Stimulated activated CD8-positive, alpha-beta memory T cell treated with anti-CD3 and anti-CD28 coated beads, Interleukin-4, amount 100 ng/mL, for 1 hour (primary cell): ENCODE results near the gene TENT4A.

Experiments
- DNase-seq, 2 donors: peaks; one replicate each; pipeline ENCODE4 v3.0.0-alpha.2; 2020; ENCODE audit warnings: low read depth in 2 of 2, low spot score in 1 of 2

The TENT4A gene

DNA sequence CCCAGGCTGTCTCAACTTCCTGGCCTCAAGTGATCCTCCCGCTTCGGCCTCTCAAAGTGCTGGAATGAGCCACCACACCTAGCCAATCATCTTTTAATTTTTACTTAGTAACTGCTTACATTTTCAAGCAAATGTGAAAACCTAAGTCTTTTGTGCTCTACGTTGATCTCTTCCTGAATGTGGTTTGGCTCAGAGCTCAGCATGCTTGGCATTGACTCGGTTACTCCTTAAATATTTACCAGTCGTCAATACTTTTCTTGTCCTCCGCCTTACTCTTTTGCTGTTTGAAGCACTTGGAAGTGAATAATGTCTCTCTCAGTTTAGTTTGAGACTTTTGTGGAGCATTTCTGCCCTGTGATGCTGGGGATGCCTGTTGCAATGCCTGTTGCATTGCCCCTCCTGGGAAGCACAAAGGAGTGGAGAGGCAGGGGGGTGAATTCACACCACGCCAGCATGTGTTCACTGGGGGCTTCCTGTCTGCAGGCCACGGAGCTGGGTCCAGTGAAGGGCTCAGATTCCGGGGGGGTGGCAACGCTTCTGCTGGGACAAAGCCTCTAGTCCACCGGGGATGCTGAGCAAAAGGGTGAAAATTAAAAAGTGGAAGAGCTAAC lies 13.1 kb upstream of the TENT4A start:
- DNase-seq, result no peak

DNA sequence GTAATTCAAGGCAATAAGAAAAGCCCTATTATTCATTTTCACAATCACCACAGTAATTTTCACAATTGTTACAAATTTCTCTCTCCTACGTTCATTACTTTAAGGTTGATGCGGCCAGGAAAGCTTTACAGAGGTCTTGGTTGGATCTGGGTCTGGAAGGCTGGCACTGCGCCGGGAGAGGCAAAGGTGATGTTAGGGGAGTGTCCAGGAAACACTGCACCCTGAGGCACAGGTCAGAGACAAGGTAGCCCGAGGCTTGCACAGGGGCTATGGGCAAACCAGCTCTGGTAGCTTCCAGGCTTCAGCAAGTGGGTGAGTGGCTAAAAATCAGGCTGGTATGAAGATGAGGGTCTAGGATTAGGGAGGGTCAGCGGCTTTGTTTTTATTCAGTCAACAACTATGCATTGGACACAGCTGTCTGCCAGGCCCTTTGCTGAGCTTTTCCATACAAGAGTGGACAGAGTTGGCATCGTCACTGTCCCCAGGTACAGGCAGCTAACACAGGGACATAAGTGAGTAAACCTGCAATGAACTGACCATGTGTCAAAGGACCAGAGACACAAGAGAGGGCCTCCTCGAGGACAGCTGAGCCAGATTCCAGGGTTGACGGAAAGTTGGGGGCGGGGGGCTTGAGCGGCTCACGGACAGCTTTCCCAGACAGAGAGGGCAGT lies 12.4 kb upstream of the TENT4A start:
- no peak for DNase-seq

DNA sequence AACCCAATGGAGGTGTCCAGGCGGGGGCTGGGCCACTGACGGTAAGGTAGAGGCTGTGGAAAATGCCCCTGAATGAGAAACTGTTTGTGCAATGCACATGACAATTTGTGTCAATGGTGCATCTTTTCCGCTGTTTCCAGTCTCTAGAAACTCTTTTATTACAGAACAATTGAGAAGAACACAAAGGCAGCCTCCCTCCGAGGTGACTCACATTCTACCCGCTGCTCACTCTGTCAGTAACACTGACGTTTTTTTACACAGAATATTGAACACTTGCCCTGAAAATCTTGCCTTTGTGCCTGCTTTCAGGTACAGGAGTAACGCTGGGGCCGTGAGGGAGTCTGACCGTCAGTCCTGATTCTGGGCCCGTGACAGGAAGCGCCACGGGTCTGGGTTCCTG lies 11.7 kb upstream of the TENT4A start:
- DNase-seq, result no peak

DNA sequence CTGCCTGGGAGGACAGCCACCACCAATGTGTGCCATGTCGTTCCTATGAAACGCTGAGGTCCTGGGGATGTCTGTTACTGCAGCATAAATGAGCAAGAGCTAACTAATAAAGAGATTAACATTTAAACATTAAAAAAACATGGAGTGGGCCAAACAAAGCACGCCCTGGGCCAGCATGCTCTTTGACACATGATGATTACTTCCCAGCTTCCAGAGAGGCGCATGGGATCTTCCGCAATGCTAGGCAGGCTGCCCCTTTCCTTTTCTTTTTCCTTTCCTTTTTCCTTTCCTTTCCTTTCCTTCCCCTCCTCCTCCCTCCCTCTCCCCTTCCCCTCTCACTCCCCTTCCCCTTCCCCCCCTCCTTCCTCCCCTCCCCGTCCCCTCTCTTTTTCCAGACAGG lies 10.6 kb upstream of the TENT4A start:
- no peak for DNase-seq

DNA sequence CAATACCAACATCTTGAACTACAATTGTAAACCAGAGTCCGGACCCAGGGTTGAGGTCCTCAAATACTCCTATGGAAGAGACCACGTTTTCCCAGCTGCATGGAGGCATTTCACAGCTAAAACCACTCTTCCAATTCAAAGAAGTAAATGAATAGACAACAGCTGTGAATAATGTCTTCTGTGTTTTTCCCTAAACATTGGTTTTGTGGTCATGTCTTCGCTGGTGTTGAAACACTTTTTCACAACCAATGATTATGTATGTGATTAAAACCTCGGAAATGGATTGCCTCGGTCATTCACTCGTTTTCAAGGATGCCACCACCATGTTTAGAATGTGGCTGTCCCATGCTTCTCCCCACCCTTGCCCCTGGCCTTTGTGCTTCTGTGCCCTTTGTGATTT lies 9.4 kb upstream of the TENT4A start:
- DNase-seq, result no peak

DNA sequence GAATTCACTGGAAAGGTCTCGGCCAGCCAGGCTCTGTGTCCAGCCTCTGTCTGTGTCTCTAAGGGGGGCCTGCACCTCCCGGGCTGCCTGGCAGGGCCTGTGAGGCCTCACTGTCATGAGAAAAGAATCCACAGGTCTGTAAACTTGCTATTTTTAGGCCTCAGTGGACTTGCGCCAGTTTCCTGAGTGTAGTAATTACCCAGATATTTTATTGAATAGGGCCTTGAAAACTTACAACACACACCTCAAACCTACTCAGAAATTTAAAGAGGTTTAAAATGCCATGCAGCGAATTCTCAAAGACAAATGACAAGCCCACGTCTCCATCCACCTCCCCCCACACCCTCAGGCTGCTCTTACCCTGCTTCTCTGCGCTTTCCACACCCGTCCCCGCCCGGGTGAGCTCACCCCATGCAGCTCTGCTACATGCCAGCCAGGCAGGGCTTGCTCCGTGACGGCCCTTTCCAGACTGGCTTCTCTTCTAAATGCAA lies 8.8 kb upstream of the TENT4A start:
- no peak for DNase-seq

DNA sequence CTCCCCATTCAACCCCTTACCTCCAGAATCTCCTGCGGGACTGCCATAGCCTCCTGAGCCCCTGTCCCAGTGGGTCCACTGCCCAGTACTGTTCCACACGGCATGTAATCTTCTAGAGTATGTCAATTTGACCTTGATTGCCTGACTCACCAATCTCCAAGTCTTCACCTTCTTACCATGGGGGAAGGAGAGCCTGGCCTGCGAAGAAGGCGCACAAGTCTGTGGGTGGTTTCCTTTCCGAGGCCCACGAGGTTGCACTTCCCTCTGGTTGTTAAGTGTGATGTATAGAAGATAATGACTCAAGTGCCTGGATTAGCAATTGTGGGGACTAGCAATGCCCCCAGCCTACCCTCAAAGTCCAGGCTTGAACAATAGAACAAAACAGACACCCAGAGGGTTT lies 8.1 kb upstream of the TENT4A start:
- DNase-seq, result no peak

DNA sequence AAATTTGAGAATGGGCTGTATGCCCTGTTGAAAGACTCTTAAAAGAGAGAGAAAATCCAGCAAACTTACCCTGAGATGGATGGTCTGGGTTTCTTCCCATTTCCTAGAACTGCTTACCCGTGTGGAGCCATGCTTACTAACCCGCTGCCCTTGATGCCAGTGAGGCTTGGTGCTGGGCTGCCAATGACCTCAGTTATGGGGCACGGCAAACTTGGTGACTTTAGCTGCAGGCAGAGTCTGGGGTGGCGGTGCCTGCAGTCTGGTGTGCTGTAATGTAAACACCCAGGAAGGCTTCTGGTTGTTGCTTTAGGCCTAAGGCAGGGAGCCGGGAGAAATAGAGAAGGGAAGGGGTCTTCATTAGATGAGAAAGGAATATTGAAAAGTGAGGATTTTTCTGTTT lies 7.3 kb upstream of the TENT4A start:
- no peak for DNase-seq

DNA sequence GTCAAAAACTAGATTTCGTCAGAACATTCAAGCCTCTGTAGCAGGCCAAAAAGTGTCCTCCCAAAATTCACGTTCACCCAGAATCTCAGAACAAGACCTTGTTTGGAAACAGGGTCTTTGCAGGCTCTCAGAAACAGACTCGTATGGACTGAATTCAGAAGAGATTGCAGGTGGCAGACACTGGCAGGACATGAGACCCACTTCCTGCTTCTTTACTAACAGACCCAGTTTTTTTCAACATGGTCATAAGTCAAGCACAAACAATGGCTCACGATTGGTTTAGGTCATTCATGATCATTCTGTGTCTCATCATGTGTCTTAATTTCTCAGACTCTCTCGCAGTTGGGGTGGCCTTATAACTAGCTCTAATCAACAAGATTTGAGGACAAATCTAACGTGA lies 5.4 kb upstream of the TENT4A start:
- DNase-seq, result no peak

DNA sequence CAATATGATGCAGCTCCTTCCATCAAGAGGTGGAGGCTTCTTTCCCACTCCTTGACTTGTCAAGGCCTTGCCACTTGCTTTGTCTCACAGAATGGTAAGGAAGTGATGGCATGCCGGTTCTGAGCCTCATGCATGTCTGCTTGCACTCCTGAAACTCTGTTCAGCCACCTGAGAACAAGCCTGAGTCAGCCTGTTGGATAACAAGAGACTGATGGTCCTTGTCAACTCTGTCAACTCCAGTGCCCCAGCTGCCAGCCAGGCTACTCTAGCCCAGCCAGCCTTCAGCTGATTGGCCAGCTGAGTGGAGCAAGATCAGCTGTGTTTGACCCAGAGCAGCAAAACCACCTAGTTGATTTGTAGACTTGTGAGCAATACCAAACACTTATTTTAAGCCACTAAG lies 4.4 kb upstream of the TENT4A start:
- DNase-seq, result no peak

DNA sequence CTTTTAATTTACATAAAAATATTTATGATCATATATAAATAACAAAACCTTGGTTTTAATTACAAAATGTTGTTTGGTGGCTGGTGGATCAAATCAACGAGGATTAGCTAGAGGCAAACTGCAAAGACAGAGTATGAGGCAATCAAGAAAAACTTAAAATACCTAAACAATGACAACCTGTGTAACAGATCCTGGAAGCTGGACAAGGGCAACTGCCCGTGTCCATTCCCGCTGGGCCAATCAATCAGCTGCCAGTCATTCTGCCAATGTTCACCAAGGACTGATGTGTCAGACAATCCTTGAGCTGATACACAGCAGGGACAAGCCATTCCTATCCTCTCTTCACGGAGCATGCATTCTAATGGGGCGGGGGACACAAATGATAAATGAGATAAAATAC lies 3.2 kb upstream of the TENT4A start:
- no peak for DNase-seq

DNA sequence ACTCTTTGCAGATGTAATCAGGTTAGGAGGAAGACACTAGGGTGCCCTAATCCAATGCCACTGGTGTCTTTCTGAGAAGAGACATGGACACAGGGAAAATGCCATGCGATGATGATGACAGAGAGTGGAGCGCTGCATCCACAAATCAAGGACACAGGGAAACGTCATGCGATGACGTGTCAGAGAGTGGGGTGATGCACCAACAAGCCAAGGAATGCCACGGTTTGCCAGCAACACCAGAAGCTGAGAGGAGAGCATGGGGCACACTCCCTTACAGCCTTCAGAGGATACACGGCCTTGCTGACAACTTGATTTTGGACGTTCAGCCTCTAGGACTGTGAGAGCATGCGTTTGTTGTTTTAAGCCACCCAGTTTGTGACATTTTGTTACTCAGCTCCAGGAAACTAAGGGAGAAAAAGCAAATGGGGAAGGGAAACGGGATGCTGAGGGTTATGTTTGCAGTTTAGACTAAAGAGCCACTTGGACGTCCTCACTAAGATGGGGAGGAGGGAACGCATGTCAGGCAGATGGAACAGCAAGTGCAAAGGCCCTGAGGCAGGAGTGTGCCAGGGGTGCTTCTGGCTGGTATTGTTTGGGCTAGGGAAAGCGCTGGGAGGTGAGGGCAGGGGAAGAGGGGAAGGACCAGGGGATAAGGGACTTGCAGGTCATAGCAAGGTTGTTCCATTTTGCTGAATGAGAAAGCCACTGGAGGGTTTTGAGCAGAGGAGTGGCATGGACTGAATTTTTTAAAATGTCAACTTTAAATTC lies 2.5 kb upstream of the TENT4A start:
- no peak for DNase-seq

DNA sequence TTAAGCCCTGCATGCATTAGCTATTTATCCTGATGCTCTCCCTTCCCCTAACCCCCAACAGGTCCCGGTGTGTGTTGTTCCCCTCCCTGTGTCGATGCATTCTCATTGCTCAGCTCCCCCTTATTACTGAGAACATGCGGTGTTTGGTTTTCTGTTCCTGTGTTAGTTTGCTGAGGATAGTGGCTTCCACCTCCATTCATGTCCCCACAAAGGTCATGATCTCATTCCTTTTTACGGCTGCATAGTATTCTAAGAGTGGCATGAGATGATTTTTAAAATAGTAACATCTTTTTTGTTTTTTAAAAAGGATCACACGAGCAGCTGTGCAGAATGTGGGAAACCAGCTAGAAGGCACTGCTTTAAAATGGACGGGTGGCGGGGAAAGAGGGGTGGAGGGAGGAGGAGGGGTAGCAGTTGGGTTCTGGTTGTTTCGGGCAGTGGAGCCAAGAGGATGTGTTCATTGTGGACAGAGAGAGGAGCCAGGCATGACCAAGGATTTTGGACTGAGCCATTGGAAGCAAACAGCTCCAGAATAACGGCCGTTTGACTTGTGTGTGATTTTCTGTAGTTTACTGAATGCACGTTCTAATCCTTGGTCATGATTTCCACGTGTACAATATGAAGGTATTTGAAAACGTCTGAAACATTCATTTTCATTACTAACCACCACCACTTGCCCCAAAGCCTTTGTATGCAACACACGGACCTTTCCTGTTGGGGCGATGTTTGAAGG lies 1.7 kb upstream of the TENT4A start:
- DNase-seq, result no peak

DNA sequence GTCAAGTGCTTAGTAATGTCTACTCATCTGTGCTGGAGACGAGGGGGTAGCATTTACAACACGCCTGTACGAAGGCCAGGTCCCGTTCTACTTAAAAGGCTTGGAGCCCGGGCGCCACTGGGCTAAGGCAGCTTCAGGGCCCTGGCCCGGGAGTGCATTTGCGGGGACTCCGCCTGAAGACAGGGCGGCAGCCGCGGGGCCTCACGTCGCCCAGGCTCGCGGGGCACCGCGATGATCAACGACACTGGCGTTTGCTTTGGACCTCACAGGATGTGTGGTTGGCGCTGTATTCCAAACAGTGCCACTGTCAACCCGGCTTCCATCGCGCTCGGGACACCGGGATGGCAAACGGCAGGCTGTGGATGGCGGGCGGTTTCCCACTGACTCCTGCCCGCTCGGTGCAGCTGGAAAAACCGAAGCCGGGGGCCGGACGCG lies 1.1 kb upstream of the TENT4A start:
- peak in 1 of 2 donors; percentile 23 for DNase-seq

DNA sequence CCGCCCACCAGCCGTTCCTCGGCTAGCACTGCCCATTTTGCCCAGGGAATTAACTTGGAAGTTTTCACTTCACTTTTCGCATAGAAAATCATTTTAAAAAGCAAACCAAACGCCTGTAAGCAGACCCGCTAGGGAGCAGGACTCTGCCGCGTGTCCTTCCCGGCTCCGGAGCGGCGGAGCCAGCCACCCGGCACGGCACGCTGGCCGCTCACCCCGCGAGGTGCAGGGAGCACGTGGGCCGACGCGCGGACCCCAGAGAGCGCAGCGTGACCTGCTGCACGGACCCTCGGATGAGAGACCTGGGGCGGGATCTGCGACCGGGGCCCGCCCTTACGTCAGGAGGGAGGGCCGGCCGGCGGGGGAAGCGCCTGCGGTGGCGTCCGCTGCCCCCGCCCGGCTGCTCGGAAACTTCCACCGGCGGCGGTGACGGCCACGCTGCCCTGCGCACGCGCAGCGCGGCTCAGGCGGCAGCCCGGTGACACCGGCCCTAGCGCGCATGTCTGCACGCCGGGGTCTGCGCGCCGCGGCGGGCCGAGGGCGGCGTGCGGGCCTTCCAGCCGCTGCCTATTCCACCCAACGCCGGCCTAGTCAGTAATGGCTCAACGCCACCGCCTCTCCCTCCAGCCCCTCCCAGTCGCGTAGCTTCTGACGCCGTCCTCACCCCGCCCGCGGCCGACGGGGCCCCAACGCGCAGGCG lies 507 bp upstream of the TENT4A start:
- peak; percentile 93 for DNase-seq

DNA sequence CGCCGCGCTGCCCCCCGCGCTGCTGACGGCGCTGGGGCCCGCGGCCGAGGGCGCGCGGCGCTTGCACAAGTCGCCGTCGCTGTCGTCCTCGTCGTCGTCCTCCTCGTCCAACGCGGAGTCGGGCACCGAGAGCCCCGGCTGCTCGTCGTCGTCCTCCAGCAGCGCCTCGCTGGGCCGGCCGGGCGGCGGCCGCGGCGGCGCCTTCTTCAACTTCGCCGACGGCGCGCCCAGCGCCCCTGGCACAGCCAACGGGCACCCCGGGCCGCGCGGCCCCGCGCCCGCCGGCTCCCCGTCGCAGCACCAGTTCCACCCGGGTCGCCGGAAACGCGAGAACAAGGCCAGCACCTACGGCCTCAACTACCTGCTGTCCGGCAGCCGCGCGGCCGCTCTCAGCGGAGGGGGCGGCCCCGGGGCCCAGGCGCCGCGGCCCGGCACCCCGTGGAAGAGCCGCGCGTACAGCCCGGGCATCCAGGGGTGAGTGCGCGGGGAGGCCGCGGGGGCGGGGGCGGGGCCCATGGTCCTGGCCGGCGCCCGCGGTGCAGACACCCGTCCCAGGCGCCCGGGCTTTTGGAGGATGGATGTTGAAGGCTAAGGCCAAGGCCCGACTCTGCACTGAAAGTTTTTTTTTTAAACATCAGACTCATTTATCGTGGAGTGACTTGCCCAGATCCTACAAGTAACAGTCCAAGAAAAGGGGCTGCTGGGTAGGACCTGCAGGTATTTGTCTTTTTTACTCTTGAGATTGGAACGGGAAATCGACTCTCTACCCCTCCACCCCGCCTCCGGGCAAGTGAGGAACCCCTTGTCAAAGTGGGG lies 1.2 kb downstream of the TENT4A start:
- no peak for DNase-seq

DNA sequence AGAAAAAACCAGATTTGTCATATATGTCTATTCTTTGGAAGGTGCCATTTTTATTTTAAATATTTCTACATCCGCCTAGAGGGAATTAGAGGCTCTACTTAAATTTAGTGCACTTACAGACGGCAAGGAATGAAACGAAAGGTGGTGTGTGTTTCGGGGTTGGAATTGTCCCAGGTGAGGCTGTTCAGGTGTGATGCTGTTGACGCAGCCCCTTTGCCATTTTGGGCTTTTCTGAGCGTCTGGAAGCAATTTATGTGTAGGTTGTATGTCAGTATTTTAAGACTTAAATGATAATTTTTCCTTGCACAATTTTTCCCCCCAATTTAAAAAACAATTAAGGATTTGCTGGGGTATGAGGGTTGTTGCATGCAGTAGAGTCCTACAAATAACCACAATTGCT lies 2.0 kb downstream of the TENT4A start:
- no peak for DNase-seq

DNA sequence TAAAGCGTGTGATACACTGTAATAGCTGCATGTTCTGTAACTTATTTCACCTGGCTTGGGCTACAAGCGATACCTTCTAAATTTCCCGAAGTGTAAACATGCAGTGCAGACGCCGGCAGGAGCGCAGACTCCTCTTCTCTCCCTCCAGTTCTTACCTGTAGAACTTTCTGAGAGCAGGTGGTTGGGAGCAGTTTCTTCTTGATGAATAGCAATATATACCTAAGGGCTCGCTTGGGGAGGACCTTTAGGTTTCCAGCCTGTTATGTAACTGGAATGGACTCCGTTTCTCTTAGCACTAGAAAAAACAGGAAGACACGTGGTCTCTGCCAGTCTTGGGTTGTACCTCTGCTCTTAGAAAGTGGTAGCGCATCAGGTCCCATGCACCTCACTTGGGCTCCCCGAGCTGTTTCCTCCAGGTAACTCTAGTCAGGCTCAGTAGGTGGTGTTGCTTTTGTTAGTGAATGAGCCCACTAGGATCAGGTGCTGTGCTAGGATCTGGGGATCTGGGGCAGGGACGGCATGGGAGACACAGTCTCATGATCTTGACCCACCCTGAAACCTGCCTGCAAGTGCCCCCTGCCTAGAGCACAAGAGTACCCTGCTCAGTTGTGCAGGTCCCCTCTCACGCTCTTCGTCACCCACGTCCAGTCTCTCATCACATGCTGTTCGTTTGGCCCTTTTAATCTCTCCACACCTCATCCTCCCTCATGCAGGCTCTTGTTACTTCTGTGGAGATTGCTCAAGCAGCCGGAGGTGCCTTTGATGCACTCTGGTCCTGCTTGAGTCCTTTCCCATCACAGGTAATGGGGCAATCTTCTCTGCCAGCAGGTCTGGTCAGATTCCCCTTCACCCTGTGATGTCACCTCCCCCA lies 2.8 kb downstream of the TENT4A start:
- no peak for DNase-seq

DNA sequence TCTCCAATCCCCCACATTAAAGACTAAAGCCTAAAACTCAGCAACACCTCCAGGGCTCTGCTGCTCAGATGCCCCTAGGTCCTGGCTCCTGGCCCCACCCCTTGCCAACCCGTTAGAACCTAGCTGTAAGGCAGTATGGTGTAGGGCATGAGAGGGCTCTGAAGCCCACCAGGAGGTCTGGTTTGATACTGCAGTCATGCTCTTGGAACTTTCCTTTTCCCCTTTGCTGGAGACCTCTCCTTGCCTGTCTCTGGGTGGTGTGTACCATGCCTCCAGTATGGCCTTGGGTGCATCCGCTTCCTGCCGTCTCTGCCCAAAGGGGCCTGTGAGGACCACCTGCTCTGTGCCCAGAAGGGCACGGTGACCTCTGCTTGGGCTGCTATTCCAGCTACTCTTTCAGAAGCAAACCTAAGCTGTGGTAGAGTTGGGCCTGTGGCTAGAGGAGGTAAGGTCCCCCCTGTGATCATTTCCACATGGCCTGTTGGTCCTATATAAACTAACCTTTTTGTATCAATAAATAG lies 3.5 kb downstream of the TENT4A start:
- no peak for DNase-seq
